Esophagus squamous epithelium (tissue), 4 donors: ENCODE data around the gene CPB1.

Experiments used
- CTCF ChIP-seq, 6 experiments: fragments of 450-650 bp in 4 of 6; fragments of 200-600 bp in 2 of 6; sonication (generic) in 2 of 6; IDR thresholded peaks; one replicate each; pipeline ENCODE4 v1.5.1; 2016 to 2019; ENCODE audit warnings: antibody characterized with exemption in 6 of 6, mild to moderate bottlenecking in 4 of 6, moderate library complexity in 4 of 6
- POLR2A ChIP-seq, 4 donors: fragments of 450-650 bp; IDR thresholded peaks; one replicate each; pipeline ENCODE4 v1.6.1; 2017; ENCODE audit warnings: antibody characterized with exemption in 4 of 4, mild to moderate bottlenecking in 4 of 4, moderate library complexity in 3 of 4

GRCh38 chr3:148790370-148790769 is 37.2 kb upstream of the CPB1 start:
- no peak for TF ChIP-seq CTCF (IDR thresholded peaks at IDR 0.05)
- no peak for TF ChIP-seq POLR2A (IDR thresholded peaks at IDR 0.05)
